Measurements from ENCODE around the gene TAS1R3.

GRCh38 chr1:1285102-1285571 lies 45.9 kb upstream of the TAS1R3 start:
- TF ChIP-seq CTCF (IDR thresholded peaks at IDR 0.05) (no peak), CBFB (CRISPR knock-in tag; IDR thresholded peaks at IDR 0.05; ENCODE audit: low read depth) (no peak), NFATC4 (CRISPR knock-in tag; IDR thresholded peaks at IDR 0.05) (no peak), FOXP4 (CRISPR knock-in tag; IDR thresholded peaks at IDR 0.05) (no peak), ERG (CRISPR knock-in tag; IDR thresholded peaks at IDR 0.05) (no peak)

All from WTC11 (cell line).